HCT116 (cell line): ENCODE data around the gene TMEM260. TPM values are rescaled to one million over a fixed set of nuclear protein-coding genes. Genes with fewer than 3 reads are reported as not detected.

ENCODE experiments used
- ATAC-seq: fragments of 200-7000 bp; cut with Tn5 transposase; 2 replicates; pipeline ENCODE4 v1.9.1; 2020; ENCODE audit warnings: mild to moderate bottlenecking, moderate library complexity
- BruUV-seq: library from RNA; stranded (reverse); fragments of 400-500 nt; replicated peaks from 2 replicates; lab custom pipeline; 2021; lab: Mats Ljungman, UMichigan
- CTCF ChIA-PET: fragments of 300-600 bp; sonication (Branson Sonifier 250); formaldehyde crosslinking; loops from one replicate; lab custom pipeline; 2021; ENCODE audit warnings: antibody characterized with exemption; lab: Charles Lee
- POLR2A ChIA-PET: fragments of 300-600, 350-600 bp; sonication (Branson Sonifier 250); formaldehyde crosslinking; loops from one replicate; lab custom pipeline; 2021; ENCODE audit warnings: antibody characterized with exemption; lab: Charles Lee
- RAD21 ChIA-PET, 2 experiments: fragments of 300-600 bp; sonication (Branson Sonifier 250); formaldehyde crosslinking; loops; one replicate each; lab custom pipeline; 2023; ENCODE audit warnings: low total read pairs in 2 of 2; ENCODE audit not compliant: uncharacterized antibody in 2 of 2, unreplicated experiment in 2 of 2, low non-redundant PET in 1 of 2; lab: Charles Lee
- DNase-seq: peaks from one replicate; pipeline ENCODE4 v3.0.0-alpha.2; 2010; ENCODE audit warnings: low read depth, low spot score
- H2AFZ ChIP-seq: fragments of 200-600 bp; shearing (Covaris generic), sonication (generic); 2 replicates; pipeline ENCODE4 v1.6.1; 2017; ENCODE audit warnings: low read depth, mixed run types, mixed read lengths, antibody characterized with exemption, low read length; ENCODE audit not compliant: poor library complexity, severe bottlenecking
- H3K27ac ChIP-seq: 2 replicates; pipeline ENCODE4 v1.5.1; 2012; ENCODE audit warnings: low read depth, low read length
- H3K27me3 ChIP-seq: fragments of 200-600 bp; sonication (generic); 2 replicates; pipeline ENCODE4 v1.6.1; 2016; ENCODE audit warnings: mixed run types, low read length, mixed read lengths; ENCODE audit not compliant: insufficient read depth
- H3K36me3 ChIP-seq, 2 experiments: fragments of 200-500 bp in 1 of 2; fragments of 200-600 bp in 1 of 2; sonication (Bioruptor generic) in 1 of 2; sonication (generic) in 1 of 2; 2 replicates each; pipeline versions ENCODE4 v1.5.1 to v1.6.1; 2014 to 2016; ENCODE audit warnings: low read length in 2 of 2, inconsistent platforms in 1 of 2, mixed read lengths in 1 of 2, mixed run types in 1 of 2; ENCODE audit not compliant: insufficient read depth in 2 of 2, control insufficient read depth in 1 of 2
- H3K4me1 ChIP-seq, 2 experiments: fragments of 200-600 bp in 1 of 2; sonication (generic) in 1 of 2; 2 replicates each; pipeline versions ENCODE4 v1.5.1 to v1.6.1; 2012 to 2017; ENCODE audit warnings: low read length in 2 of 2, inconsistent platforms in 1 of 2, mild to moderate bottlenecking in 1 of 2, mixed read lengths in 1 of 2, mixed run types in 1 of 2, moderate library complexity in 1 of 2; ENCODE audit not compliant: insufficient read depth in 2 of 2, control insufficient read depth in 1 of 2
- H3K4me2 ChIP-seq: fragments of 200-600 bp; sonication (generic); 2 replicates; pipeline ENCODE4 v1.6.1; 2017; ENCODE audit warnings: mixed run types, low read length, mixed read lengths
- H3K4me3 ChIP-seq, 2 experiments: fragments of 200-600 bp in 1 of 2; sonication (generic) in 1 of 2; replicated peaks in 1 of 2; 2 replicates each; pipeline ENCODE4 v1.5.1; 2011 to 2016; ENCODE audit warnings: low read length in 2 of 2, control low read depth in 1 of 2, low read depth in 1 of 2, mild to moderate bottlenecking in 1 of 2, mixed read lengths in 1 of 2, mixed run types in 1 of 2
- H3K79me2 ChIP-seq: fragments of 200-600 bp; sonication (generic); 2 replicates; pipeline ENCODE4 v1.6.1; 2017; ENCODE audit warnings: mild to moderate bottlenecking, mixed run types, low read length, moderate library complexity, mixed read lengths; ENCODE audit not compliant: insufficient read depth
- H3K9ac ChIP-seq: fragments of 200-600 bp; sonication (generic); 2 replicates; pipeline ENCODE4 v1.6.1; 2016; ENCODE audit warnings: low read length, mixed read lengths
- H3K9me2 ChIP-seq: fragments of 200-600 bp; sonication (generic), shearing (Covaris generic); 2 replicates; pipeline ENCODE4 v1.6.1; 2017; ENCODE audit warnings: mixed run types, mild to moderate bottlenecking, moderate library complexity; ENCODE audit not compliant: insufficient read depth
- H3K9me3 ChIP-seq, 2 experiments: fragments of 200-500 bp in 1 of 2; fragments of 200-600 bp in 1 of 2; sonication (Bioruptor generic) in 1 of 2; sonication (generic) in 1 of 2; 2 replicates each; pipeline ENCODE4 v1.6.1; 2014 to 2017; ENCODE audit warnings: low read length in 2 of 2, mixed read lengths in 2 of 2, inconsistent platforms in 1 of 2, low read depth in 1 of 2, mild to moderate bottlenecking in 1 of 2, mixed run types in 1 of 2, moderate library complexity in 1 of 2; ENCODE audit not compliant: control insufficient read depth in 1 of 2, insufficient read depth in 1 of 2
- H4K20me1 ChIP-seq: fragments of 200-600 bp; sonication (generic), shearing (Covaris generic); 2 replicates; pipeline ENCODE4 v1.6.1; 2017; ENCODE audit warnings: mixed run types, mild to moderate bottlenecking, moderate library complexity; ENCODE audit not compliant: insufficient read depth
- CBX3 ChIP-seq: IDR thresholded peaks from 2 replicates; pipeline ENCODE4 v1.6.1; 2012; ENCODE audit warnings: low read depth
- CEBPB ChIP-seq: IDR thresholded peaks from 2 replicates; pipeline ENCODE4 v1.6.1; 2012; ENCODE audit warnings: low read depth
- EGR1 ChIP-seq: IDR thresholded peaks from 2 replicates; pipeline ENCODE4 v1.6.1; 2012; ENCODE audit warnings: low read depth
- ELF1 ChIP-seq: IDR thresholded peaks from 2 replicates; pipeline ENCODE4 v1.6.1; 2012; ENCODE audit warnings: low read depth, borderline replicate concordance
- MAX ChIP-seq: IDR thresholded peaks from 2 replicates; pipeline ENCODE4 v1.6.1; 2012
- POLR2AphosphoS5 ChIP-seq: IDR thresholded peaks from 2 replicates; pipeline ENCODE4 v1.6.1; 2011; ENCODE audit warnings: mild to moderate bottlenecking, low read depth, low read length, moderate library complexity
- SRF ChIP-seq: IDR thresholded peaks from 2 replicates; pipeline ENCODE4 v1.6.1; 2012; ENCODE audit warnings: low read depth
- ZBTB33 ChIP-seq: IDR thresholded peaks from 2 replicates; pipeline ENCODE4 v1.6.1; 2011; ENCODE audit warnings: mild to moderate bottlenecking, low read length, moderate library complexity; ENCODE audit not compliant: insufficient replicate concordance; ENCODE audit errors: extremely low read depth
- ZFX ChIP-seq: fragments of 450-650 bp; IDR thresholded peaks from 2 replicates; pipeline ENCODE4 v1.6.1; 2017
- intact Hi-C: fragments of 100-400 bp; cut with micrococcal nuclease; formaldehyde crosslinking; loops from 2 replicates; pipeline ENCODE4 v1.10.0; 2022
- total RNA-seq: library from RNA; stranded (reverse); gene quantifications from one replicate; pipeline ENCODE4 v1.2.1, GENCODE V29; 2021; ENCODE audit not compliant: unreplicated experiment

Gene TMEM260
- total RNA-seq, 1 experiment from 2014 or later: 12.5 TPM

GRCh38 chr14:56664811-56665421 is 85.3 kb downstream of the TMEM260 start:
- Histone ChIP-seq H3K4me3 (no peak overlapping the region), H2AFZ (no peak overlapping the region), H3K4me1 (peaks cover 8 to 12% of the 10 kb centered on the region in 2 experiments; a peak in 2 of 4 replicates), H3K79me2 (no peaks in the 10 kb centered on the region), H3K27me3 (no peaks in the 10 kb centered on the region), H3K27ac (no peak overlapping the region), H4K20me1 (no peaks in the 10 kb centered on the region), H3K4me2 (no peak overlapping the region), H3K9ac (no peak overlapping the region), H3K36me3 (no peaks in the 10 kb centered on the region), H3K9me2 (no peaks in the 10 kb centered on the region), H3K9me3 (no peaks in the 10 kb centered on the region)
- TF ChIP-seq ELF1 (no peak), CEBPB (no peak), ZFX (no peak), POLR2AphosphoS5 (no peak), MAX (no peak), EGR1 (no peak), SRF (no peak), ZBTB33 (no peak), CBX3 (no peak)
- ChIA-PET RAD21 (no interaction called here), CTCF (no interaction called here), POLR2A (no interaction called here)
- no TSS peak for BruUV-seq
- intact Hi-C loops: loop anchor here (5.0 kb wide), 3 partner anchors 207 to 652 kb away; no protein-coding TSS in a partner anchor
- ATAC-seq: no peak
- DNase-seq: no peak
